HG03469 (cell line): ENCODE data around the gene STK17A.
A peak's percentile ranks its signal among the peaks of the same experiment; 100 is the strongest.
"Not testable (repeated sequence)": the region's sequence is repeated elsewhere in the genome, so short reads cannot be mapped to it uniquely, and the experiment has no call there.

Experiments used
- ATAC-seq: cut with Tn5 transposase; IDR thresholded peaks from one replicate; pipeline ENCODE4 v1.9.1; 2021; ENCODE audit warnings: mild to moderate bottlenecking, moderate library complexity, moderate number of reproducible peaks; ENCODE audit not compliant: unreplicated experiment

Gene STK17A

DNA sequence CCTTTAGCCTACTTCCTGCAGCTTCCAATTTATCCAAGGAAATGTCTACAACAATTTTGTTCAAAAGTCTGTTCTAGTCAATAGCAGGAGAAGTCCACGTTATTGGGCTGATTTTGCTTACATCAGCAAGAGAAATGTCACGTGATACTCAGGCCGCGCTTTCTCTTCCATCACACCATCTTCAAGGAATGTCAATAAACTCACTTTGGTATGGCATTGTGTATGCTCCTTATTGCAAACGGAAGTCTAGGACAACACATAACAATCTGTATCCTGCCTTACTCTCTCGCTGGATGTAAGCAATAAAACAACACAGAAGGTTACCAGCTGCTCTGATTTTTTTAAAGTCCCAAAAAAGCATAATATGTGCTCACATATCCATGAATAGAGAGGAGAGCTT lies 17.1 kb upstream of the STK17A start:
- ATAC-seq, result no peak

DNA sequence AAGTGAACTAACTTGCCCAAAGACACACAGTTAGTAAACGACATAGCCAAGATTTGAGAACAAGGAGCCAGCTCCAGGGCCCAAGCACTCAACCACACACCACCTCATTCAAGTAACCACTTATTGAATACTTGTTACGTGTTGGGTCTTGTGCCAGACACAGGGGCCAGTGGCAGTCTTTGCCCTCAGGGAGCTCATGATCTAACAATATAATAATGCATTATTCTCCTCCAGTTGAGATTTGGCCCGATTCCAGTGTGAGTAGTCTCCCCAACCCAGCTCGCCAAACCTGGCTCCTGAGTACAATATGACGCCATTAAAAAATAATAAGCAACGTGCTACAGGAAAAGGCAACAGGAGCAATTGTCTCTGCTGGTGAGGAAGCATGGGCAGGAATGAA lies 14.4 kb upstream of the STK17A start:
- no peak for ATAC-seq

DNA sequence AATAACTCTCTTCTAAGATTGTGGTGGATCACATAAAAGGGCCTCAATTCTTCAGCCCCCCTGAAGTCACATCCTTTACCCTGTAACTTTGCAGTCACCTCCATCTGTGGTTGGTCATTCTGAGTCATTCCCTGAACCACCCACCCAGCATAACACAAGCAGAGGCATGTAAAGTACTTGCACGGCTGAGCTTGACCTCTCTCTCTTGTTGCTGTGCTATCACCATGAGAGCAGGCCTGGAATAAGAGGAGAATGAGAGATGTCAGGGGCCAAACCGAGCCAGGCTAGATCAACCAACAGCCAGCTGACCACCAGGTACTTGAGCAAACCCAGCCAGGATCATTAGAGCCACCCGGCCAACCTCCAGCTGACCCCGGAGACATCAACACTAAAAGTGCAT lies 13.5 kb upstream of the STK17A start:
- ATAC-seq, result peak; percentile 72

DNA sequence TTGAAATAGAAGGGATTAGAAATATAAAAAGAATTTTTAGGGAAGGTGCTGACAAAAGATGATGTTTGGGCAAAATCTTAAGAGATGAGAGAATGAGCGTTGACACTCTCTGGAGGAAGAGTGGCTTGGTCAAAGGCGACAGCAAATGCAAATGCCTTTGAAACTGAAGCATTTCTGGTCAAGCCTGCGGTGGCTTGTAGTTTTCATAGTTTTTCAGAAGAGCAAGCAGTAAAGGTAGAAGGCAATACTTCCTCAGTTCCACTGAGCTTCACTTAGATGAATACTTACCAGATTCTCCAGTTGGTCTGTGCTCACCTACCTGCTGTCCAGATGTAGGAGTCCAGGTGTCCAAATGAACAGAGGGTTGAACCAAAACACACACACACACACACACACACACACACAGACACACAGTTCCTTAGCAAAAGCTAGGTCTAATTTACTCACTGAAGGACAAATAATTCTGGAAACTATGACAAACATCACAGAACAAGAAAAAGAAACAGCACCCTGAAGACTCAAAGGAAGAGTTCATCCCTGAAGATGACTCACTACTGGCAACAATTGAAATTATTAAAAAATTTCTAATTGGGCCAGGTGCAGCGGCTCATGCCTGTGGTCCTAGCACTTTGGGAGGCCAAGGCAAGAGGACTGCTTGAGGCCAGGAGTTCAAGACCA lies 12.1 kb upstream of the STK17A start:
- no peak for ATAC-seq

DNA sequence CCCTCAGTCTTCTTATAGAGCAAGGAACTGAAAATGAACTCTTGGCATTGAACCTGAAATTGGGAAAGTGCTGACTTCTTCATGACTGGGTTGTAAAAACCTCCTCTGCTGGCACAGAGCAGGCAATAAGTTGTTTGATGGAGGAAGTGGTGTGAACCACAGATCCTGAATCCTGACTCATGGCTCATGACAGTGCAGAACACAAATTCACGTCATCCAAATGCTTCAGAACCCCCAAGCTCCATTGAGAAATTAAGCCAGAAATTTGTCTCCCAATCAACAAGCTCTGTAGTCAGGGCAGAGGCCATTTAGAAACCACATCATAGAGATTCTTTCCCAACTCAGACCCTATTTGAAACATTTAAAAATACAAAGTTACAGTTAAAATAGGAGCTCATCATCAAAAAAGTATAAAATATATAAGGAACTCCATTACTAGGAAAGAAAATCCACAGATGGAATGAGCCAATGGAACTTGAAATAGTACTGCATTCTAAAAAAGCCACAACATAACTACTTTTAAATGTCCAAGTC lies 10.3 kb upstream of the STK17A start:
- ATAC-seq, result peak; percentile 40

DNA sequence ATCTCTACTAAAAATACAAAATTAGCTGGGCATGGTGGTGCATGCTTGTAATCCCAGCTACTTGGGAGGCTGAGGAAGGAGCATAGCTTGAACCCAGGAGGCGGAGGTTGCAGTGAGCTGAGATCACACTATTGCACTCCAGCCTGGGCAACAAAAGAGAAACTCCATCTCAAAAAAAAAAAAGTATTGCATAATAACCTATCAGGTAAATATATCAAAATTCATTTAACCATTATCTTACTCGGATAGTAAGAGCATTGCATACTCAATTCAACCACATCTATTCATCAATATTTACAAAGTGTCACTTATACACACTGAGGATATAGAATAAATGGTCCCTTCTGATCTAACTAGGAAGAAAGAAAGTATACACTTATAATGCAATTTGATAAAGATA lies 9.1 kb upstream of the STK17A start:
- ATAC-seq, result not testable (repeated sequence)

DNA sequence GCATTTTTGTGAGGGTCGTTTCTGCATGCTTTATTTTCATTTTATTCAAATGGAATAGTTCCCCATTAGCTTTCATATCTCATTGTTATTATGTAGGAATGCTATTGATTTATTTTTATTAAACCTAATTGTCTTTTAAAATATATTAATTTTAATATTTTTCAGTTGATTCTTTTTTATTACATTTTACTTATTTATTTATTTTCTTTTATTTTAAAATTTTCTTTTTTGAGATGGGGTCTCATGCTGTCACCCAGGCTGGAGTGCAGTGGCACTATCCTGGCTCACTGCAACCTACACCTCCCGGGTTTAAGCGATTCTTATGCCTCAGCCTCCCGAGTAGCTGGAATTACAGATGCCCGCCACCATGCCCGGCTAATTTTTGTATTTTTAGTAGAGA lies 7.4 kb upstream of the STK17A start:
- ATAC-seq, result no peak

DNA sequence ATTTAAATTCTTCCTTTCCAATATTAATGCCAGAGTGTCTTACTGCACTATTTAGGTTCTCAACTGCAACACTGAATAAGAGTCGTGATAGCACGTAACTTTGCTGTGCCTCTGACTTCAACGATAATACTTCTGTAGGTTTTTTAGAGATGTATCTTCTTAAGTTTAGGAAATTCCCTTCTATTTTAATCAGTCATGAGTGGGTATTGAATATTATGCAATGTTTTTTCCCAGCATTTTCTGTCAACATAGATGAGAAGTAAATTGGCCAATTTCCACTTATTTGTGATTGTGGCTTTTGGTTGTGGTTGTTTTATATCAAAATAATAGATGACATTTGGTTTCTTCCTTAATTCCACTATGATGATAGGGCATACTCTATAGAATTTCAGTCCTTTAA lies 6.7 kb upstream of the STK17A start:
- ATAC-seq, result no peak

DNA sequence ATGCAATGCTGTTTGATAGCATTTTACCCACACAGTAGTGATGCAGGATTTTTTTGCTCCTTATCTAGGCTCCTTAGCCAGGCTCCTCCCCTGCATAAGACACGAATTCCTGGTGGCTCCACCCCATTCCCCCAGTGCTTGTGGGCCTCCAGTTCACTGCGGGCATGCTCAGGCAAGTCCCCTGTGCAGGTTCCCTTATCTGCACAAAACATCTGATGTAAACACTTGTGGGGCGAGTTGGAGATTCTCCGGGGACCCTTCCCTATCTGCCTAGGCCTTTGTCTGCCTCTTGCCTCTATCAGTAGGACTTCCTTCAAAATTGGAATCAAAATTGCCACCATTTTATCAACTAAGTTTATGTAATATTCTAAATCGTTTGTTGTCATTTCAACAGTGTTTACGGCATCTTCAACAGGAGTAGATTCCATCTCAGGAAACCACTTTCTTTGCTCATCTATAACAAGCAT lies 5.4 kb upstream of the STK17A start:
- ATAC-seq, result no peak

DNA sequence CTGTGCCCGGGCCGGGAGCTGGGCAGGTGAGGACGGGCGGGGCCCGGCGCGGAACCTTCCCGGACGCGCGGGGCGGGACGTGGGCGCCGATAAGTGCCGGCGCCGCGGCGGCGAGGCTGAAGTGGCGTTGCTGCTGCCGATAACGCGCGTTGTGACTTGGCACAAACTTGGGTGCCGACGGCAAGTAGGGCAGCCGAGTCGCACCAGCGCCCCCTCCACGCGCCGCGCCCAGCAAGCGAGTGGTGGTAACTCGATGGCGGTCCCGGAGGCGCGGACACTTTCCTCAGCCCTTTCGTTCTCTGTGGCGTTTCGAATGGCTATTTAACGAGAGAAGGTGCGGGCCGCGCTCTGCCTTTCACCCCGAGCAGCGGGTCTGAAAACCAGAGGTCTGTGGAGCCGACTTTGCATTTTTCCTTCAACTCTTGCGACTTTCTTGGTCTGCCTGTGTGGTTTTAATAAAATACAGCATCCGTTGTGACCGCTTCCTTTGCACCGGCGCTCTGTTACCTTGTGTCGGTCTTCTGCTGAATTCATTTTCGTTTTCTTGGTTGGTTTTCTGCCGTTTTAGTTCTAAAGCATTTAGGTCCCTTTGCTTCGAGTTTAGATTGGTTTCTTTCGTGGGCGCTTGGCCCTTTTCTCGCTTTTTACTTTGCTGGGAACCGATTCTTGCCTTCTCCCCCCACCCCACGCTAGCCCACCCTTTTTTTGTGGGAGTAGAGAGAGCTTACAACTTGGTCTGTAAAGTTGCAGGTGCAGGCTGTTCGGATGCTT lies 701 bp downstream of the STK17A start:
- ATAC-seq, result peak; percentile 8

DNA sequence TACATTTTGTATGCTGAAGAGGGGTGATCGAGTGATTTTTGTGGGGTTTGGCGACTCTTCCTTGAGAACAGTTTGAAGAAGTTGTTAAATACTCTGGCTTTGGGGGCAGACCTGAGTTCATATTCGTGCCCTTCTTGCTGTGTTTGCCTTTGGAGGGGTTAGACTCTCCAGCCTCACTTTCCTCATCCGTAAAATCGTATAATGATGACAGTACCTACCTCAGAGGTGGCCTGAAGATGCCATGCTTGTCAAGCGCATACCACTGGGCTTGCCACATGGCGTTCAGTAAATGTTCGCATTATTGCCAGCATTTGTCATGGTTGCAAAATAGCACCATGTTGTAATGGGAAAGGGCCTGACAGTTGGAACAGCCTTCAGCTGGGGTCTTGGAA lies 1.3 kb downstream of the STK17A start:
- no peak for ATAC-seq

DNA sequence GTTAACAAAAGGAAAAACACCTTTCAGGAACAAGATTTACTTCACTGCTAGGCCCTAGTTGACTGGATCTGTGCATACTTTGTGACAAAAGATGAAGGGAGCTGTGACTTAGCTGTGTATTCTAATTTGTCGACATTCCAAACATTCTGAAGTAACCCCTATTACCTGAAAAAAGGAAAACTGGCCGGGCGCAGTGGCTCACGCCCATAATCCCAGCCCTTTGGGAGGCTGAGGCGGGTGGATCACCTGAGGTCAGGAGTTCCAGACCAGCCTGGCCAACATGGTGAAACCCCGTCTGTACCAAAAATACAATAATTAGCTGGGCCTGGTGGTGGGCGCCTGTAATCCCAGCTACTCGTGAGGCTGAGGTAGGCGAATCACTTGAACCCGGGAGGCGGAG lies 1.8 kb downstream of the STK17A start:
- ATAC-seq, result not testable (repeated sequence)

DNA sequence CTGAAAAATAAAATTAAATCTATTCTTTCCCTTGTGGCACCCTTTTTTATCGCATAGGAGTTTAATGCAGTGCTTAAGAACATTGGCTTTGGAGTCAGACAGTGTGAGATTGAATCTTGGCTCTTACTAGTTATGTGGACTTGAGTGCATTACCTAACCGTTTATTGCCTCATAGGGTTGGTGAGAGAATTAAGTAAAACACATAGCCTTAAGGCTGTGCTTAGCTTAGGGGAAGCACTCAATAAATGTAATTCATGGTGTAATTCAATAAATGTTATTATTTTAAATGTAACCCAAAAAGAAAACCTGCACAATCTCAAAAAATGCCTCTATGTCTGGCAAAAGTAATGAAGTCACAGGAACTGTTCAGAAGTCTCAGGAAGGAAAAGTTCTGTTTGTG lies 2.7 kb downstream of the STK17A start:
- no peak for ATAC-seq

DNA sequence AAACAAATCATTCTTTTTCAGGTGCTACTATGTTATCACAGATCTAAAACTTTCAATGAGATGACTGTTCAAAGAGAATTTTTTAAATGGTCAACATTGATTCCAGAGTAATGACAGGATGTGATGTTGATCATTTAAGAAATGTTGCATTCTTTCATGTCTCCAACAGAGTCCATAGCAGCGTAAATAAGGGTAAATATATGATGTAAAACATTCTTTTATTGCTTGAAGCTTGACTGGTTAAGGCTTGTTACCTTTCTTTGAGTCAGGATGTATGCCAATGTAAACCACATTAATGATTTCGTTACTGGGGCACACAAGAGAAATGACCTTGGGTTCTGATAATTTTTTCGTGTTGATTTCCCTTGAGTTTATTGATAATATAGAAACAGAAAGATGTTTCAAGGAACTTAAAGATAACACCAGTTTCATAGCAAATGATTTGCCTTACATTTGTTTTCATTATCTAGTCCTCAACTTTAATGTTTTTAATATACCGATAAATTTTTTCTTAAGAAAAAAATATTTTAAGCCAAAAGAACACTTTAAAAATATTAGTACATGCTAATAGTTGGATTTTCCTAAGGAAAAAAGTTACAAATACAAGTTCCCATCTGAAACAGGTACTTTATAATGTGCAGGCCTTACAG lies 3.5 kb downstream of the STK17A start:
- ATAC-seq, result no peak

DNA sequence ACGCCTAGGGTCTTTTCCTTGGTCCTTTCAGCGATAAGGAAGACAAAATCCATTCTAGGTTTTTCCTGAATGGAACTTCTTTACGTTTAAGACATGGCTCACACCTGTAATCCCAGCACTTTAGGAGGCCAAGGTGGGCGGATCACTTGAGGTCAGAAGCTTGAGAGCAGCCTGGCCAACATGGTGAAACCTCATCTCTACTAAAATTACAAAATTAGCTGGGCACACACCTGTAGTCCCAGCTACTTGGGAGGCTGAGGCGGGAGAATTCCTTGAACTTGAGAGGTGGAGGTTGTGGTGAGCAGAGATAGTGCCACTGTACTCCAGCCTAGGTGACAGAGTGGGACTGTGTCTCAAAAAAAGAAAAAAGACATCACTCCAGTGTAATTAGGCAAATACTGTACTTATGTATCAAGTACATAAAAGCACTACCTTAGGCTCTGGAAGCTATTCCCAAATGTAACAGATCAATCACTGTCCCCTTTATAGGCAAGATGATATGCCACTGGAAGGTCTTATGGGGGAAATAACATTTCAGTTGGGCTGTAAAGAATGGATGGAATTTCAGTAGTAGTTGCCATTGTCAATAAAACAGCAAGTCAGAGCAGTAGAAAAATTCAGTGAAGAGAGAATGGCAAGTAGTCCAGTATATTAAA lies 5.7 kb downstream of the STK17A start:
- no peak for ATAC-seq

DNA sequence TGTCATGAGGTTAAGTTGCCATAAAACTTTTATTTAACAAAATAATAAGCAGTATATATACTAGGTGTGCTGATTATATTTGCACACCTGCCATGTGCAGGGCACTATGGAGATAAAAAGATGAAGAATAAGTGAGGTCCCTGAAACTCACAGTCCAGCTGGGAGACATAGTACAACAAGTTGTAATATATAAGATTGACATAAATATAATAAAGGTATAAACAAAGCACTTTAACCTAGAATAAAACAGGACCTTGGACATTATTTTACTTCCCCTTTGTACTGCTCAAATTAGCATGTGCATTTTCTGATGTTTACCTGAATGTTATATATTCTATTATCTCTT lies 6.2 kb downstream of the STK17A start:
- no peak for ATAC-seq

DNA sequence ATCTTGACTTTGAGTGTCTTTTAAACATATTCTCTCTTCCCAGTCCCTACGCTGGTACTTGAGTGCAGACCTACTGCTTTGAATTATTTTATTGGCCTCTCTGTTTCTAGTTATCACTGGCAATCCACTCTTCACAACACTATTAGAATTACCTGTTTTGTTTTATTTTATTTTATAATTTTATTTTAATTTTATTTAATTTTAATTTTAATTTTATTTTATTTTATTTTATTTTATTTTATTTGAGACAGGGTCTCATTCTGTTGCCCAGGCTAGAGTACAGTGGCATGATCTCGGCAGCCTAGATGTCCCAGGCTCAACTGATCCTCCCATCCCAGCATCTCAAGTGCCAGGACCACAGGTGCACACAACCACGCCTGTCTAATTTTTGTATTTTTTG lies 6.8 kb downstream of the STK17A start:
- no peak for ATAC-seq

DNA sequence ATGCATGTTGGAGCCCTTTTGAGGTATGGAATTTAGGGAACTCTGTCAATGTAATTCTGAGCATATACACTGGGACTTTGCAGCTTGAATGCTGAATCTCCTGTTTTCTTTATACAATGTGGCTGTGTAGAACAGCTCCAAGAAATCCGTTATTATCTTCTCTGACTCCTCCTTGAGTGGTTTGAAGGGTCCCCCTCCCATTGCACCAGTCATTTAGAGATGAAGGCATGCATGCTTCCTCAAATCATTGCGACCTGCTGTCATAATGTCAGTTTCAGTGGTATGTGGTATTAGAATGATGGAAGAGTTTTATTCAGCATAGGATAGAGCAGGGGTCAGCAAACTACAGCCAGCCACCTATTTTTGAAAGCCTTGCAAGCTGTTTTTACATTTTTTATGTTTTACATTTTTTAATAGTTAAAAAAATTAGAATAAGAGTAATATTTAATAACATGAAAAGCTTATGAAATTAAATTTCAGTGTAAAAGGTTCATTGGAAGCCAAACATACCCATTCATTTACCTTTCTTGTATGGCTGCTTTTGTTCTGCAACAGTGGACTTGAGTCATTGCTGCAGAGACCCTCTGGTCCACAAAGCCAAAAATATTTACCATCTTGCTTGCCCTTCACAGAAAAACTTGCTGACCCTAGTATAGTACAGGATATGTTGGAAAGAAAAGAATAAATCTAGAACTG lies 8.1 kb downstream of the STK17A start:
- ATAC-seq, result peak; percentile 63

DNA sequence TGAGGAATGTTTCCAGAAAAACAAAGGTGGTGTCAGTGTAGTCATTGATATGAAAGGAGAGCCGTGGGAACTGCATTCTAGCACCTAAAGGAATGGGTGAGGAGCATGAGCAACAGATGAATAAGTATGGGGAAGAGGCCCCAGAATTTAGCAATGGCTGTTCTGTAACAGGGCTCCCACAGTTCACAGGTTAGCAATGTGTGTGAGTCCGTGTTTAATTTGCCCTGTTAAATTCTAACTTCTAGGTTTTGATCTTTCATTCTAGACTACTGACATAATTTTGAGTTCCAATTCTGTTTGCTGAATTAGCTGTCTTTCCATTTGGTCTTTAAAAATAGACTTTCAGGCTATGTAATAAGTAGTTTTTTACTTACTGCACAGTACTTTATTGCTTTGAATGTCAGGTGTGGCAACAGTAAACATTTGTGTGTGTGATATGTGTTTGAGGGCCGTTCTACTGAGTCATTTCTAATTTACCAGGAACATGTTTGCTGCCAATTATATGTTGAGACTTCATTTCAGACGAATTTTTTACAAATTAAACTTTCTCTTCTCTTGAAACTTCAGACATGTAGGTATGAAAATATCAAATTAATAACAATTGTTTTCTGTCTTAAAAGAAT lies 8.8 kb downstream of the STK17A start:
- ATAC-seq, result peak; percentile 13

DNA sequence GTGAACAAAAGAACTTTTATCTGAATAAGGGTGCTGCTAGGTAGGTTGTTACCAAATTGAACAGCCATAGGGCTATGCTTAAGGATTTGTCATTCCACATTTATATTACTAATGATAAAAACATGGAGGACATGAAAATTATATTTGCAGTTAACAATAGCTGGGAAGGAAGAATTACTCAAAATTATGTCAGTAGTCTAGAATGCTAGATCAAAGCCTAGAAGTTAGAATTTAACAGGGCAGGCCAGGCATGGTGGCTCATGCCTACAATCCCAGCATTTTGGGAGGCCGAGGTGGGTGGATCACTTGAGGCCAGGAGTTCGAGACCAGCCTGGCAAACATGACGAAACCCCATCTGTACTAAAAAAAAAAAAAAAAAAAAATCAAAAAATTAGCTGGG lies 9.4 kb downstream of the STK17A start:
- no peak for ATAC-seq
